Fibroblast of peridontal ligament (primary cell): ENCODE results near the gene DHCR24.
A peak's percentile ranks its signal among the peaks of the same experiment; 100 is the strongest.
"Not testable (repeated sequence)": the region's sequence is repeated elsewhere in the genome, so short reads cannot be mapped to it uniquely, and the experiment has no call there.

Experiments used
- DNase-seq: peaks from one replicate; pipeline ENCODE4 v3.0.0-alpha.2; 2010; ENCODE audit errors: extremely low read depth

Gene DHCR24

DNA sequence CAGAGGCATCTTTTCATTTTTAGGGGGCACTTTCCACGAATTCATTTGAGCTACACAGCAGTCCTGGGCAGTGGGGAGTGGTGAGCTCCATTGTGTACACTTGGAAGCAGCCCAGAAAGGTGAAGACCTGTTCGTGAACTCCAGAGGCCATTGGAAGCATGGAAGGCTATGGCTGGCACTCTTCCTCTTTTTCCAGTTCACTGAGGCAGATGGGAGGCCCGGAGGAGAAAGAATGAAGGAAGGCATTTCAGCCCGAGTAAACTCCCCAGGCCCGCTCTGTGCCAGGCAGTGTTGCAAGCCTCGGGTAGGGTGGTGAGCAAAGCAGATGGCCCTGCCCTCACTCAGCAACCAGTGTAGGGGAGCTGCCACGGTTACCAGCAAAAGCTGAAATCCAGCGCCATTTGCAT, 673 bp upstream of the DHCR24 start:
- peak; percentile 38 for DNase-seq

DNA sequence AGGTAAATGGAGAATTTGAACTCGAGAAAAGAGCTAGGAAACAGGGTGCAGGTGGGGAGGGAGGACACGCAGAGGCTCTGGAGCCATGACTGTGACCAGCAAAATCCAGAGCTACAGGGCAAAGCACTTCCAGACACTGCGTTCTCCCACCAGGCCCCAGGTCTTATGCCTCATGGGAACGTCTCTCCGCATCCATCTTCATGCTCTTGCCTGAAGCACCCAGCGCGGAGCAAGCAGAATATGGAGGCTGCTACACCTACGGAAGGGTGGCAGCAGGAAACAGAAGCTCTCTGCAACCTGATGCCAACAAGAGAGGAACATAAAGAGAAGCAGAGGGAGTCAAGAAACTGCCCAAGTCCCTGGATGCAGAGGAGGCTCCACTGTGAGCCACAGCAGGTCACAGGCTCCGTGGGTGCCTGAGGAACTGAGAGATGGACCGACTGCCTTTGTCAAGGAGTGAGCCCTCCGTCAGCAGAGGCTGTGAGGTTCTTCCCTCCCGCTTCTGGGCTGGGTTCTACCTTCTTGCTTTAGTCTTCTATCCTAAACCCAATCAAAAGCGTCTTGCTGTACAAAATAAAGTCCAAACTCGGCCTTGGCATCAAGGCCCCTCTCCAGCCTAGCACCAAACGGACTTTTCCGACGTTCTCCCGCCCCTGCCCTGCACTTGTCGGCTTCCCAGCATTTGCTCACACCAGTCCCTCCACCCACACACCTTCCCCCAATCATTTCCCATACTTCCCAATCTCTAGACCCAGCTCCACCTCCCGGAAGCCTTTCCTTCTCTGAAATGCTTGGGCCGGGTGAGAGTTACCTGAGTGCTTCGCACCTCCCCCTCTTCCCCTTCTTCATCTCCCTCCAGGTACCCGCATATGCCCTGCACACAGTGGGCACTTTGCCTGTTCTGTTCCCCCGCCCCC, 930 bp downstream of the DHCR24 start:
- DNase-seq: no peak

- no peak for DNase-seq
These were observed 1.7 kb downstream of the DHCR24 start for GRCh38 chr1:54885237-54885679.

DNA sequence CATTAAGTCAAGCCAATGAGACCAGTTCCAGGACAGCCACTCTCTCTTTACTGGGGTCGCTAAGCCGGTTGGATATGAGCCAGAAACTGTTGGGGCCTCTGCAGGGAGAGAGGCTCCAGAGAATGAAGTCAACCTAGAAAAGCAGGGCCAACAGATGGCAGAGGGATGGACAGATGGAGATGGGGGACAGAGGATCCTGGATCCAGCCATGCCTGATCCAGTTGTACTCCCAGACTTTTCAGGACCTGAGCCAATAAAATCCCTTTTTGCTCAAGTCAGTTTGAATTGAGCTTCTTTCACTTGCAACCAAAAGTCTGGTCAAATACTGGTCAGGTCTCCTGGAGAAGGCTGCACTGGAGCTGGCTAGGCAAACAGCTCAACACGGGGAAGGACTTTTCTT, 2.2 kb downstream of the DHCR24 start:
- DNase-seq: no peak

GRCh38 chr1:54884135-54884586, 2.8 kb downstream of the DHCR24 start:
- DNase-seq: peak; percentile 78

- peak; percentile 77 for DNase-seq
These were observed 3.5 kb downstream of the DHCR24 start for GRCh38 chr1:54883349-54884102.

GRCh38 chr1:54882519-54882918, 4.5 kb downstream of the DHCR24 start:
- no peak for DNase-seq

DNA sequence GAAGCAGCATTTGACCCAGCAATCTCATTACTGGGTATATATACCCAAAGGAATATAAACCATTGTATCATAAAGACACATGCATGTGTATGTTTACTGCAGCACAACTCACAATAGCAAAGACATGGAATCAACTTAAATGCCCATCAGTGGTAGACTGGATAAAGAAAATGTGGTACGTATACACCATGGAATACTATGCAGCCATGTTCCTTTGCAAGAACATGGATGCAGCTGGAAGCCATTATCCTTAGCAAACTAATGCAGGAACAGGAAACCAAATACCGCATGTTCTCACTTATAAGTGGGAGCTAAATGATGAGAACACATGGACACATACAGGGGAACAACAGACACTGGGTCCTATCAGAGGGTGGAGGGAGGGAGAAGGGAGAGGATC, 5.4 kb downstream of the DHCR24 start:
- not testable (repeated sequence) for DNase-seq

DNA sequence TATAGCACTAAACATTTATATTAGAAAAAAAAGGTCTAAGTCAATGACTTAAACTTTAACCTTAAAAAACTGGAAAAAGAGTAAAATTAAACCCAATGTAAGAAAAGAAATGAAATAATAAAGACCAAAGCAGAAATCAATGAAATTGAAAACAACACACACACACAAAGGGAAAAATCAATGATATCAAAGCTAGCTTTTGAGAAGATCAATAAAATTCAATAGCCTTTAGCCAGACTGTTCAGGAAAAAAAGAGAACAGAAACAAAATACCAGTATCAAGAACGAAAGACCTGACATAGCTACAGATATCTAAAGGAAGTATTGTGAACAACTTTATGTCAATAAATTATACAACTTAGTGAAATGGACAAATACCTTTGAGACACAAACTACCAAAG, 7.1 kb downstream of the DHCR24 start:
- DNase-seq: no peak

DNA sequence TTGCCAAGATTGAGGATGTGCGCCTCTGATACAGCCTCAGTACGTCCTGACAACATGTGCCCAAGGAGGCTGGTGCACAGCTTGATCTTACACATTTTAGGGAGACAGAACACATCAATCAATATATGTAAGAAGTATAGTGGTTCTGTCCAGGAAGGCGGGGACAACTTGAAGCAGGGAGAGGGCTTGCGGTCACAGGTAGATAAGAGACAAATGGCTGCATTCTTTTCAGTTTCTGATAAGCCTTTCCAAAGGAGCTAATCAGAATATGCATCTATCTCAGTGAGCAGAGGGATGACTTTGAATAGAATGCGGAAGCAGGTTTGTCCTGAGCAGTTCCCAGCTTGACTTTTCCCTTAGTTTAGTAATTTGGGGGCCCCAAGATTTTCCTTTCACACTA, 10.2 kb downstream of the DHCR24 start:
- no peak for DNase-seq

DNA sequence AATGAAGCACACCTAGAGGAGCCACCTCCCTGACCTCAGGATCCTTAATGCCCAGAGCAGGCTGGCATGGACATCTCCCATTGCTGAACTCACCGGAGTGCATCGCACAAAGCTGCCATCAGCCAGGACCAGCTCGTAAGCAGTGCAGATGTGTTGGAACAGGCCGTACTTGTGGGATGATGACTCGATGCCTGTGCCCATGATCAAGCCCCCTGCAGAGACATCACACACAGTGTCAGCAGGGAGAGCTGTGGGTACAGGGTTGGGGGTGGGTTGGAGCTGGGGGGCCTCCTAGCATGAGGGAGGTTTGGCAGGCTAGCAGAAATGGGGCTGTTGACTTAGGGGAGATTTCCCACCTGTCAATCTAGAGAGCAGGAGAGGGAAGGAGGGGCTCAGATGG, 12.0 kb downstream of the DHCR24 start:
- no peak for DNase-seq

- no peak for DNase-seq
These were observed 12.7 kb downstream of the DHCR24 start for GRCh38 chr1:54874079-54874830.

GRCh38 chr1:54872036-54872331, 15.0 kb downstream of the DHCR24 start:
- no peak for DNase-seq

DNA sequence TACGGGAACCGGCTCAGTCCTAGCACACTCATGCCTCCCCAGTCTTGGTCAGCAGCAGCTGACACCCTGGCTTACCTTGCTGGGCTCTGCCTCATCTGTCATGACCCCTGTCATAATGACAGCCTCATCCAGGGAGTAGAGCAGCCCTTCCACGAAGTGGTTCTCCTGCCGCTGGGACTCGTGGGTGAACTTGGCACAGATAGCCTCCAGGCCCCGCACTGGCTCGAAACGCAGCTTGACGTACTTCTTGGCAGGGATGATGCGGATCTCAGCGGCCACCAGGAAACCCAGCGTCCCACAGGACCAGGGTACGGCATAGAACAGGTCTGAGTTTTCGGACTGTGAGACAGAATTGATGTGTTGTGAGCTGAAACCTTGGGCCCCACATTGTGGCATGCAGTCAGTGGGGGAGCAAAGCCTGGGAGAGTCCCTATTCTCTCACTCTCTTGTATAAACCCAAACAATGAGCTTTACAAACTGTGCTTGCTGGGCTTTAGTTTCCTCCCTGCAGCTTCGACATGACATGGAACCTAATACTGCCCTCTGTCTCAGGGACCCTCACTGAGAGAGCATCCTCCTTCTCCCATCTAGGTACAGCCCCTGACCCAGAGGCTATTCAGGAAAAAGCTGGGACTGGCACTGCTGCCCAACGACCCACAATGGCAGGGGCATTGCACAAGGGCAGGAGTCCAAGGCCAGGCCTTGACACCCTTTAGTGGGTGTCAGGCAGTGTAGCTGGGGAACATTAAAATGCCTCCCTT, 15.5 kb downstream of the DHCR24 start:
- no peak for DNase-seq

DNA sequence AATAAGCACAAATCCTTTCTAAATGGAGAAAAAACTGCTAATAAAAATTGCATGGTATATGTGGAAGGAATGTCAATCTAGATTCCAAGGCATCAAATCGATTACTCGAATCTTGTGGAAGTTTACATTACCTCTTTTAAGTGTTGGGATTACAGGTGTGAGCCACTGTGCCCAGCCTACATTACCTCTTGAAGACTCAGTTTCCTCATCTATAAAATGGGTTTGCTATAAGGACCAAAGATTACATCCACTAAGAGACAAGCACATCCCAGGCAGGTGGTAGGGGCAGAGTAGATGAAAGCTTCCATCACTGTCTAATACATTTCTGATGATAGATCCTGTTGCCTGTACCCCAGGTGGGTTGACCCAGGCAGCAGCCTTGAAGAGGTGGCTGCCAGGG, 16.1 kb downstream of the DHCR24 start:
- no peak for DNase-seq

GRCh38 chr1:54869173-54869851, 17.7 kb downstream of the DHCR24 start:
- DNase-seq: no peak

GRCh38 chr1:54867717-54868057, 19.3 kb downstream of the DHCR24 start:
- DNase-seq: no peak

GRCh38 chr1:54866801-54867716, 19.9 kb downstream of the DHCR24 start:
- DNase-seq: no peak

- no peak for DNase-seq
These were observed 21.5 kb downstream of the DHCR24 start for GRCh38 chr1:54865238-54866073.
